OCI-LY1 (cell line): Measurements from ENCODE around the gene RUNX1.
A peak's percentile ranks its signal among the peaks of the same experiment; 100 is the strongest.

Experiments
- H2AFZ ChIP-seq: fragments of 200-600 bp; sonication (generic), shearing (Covaris generic); 2 replicates; pipeline ENCODE4 v1.6.0; 2014; ENCODE audit warnings: antibody characterized with exemption, mild to moderate bottlenecking, low read length
- H3F3A ChIP-seq: fragments of 200-600 bp; sonication (generic), shearing (Covaris generic); 2 replicates; pipeline ENCODE4 v1.6.0; 2014; ENCODE audit warnings: mild to moderate bottlenecking, antibody characterized with exemption, low read length, moderate library complexity; ENCODE audit not compliant: insufficient read depth
- H3K27ac ChIP-seq: fragments of 200-600 bp; sonication (generic); 2 replicates; pipeline ENCODE4 v1.5.1; 2014; ENCODE audit warnings: low read length, mixed run types, mild to moderate bottlenecking, low read depth; ENCODE audit not compliant: poor library complexity, severe bottlenecking
- H3K27me3 ChIP-seq: fragments of 200-600 bp; sonication (generic); 2 replicates; pipeline ENCODE4 v1.6.0; 2014; ENCODE audit warnings: antibody characterized with exemption, mild to moderate bottlenecking, low read length, moderate library complexity; ENCODE audit not compliant: insufficient read depth
- H3K36me3 ChIP-seq: fragments of 200-600 bp; sonication (generic); 2 replicates; pipeline ENCODE4 v1.6.1; 2014; ENCODE audit warnings: mild to moderate bottlenecking, antibody characterized with exemption, low read length, moderate library complexity, mixed read lengths; ENCODE audit not compliant: insufficient read depth
- H3K4me1 ChIP-seq: fragments of 200-600 bp; sonication (generic); 2 replicates; pipeline ENCODE4 v1.5.1; 2014; ENCODE audit warnings: mild to moderate bottlenecking, low read length, moderate library complexity; ENCODE audit not compliant: insufficient read depth, severe bottlenecking
- H3K4me2 ChIP-seq: fragments of 200-600 bp; sonication (generic), shearing (Covaris generic); 2 replicates; pipeline ENCODE4 v1.6.1; 2014; ENCODE audit warnings: low read length
- H3K4me3 ChIP-seq: fragments of 200-600 bp; sonication (generic); 2 replicates; pipeline ENCODE4 v1.5.1; 2014; ENCODE audit warnings: low read length, low read depth, mild to moderate bottlenecking, mixed read lengths; ENCODE audit not compliant: poor library complexity, severe bottlenecking
- H3K79me2 ChIP-seq: fragments of 200-600 bp; shearing (Covaris generic); 2 replicates; pipeline ENCODE4 v1.6.1; 2016; ENCODE audit warnings: mixed run types, low read length, mixed read lengths; ENCODE audit not compliant: insufficient read depth
- H3K9ac ChIP-seq: fragments of 200-600 bp; sonication (generic), shearing (Covaris generic); 2 replicates; pipeline ENCODE4 v1.6.1; 2014; ENCODE audit warnings: mild to moderate bottlenecking, low read length, mixed read lengths
- H3K9me2 ChIP-seq: fragments of 200-600 bp; sonication (generic), shearing (Covaris generic); 2 replicates; pipeline ENCODE4 v1.6.1; 2014; ENCODE audit warnings: low read depth, mild to moderate bottlenecking, low read length, mixed read lengths
- H3K9me3 ChIP-seq: fragments of 200-600 bp; shearing (Covaris generic); 2 replicates; pipeline ENCODE4 v1.6.1; 2014; ENCODE audit warnings: low read length, mixed read lengths
- H4K20me1 ChIP-seq: fragments of 200-600 bp; sonication (generic), shearing (Covaris generic); 2 replicates; pipeline ENCODE4 v1.6.0; 2016; ENCODE audit warnings: mild to moderate bottlenecking, low read length; ENCODE audit not compliant: insufficient read depth
- CTCF ChIP-seq: fragments of 200-600 bp; sonication (generic), shearing (Covaris generic); IDR thresholded peaks from 2 replicates; pipeline ENCODE4 v1.5.1; 2017; ENCODE audit warnings: mild to moderate bottlenecking, antibody characterized with exemption, low read length, moderate library complexity, mixed read lengths
- EZH2 ChIP-seq: fragments of 200-600 bp; sonication (generic), shearing (Covaris generic); IDR thresholded peaks from 2 replicates; pipeline ENCODE4 v1.8.0; 2017; ENCODE audit warnings: borderline replicate concordance, mixed run types, mild to moderate bottlenecking, antibody characterized with exemption, low read length, moderate library complexity, mixed read lengths

RUNX1 gene

GRCh38 chr21:34764715-34765284 is 284.3 kb downstream of the RUNX1 start:
- Histone ChIP-seq H3K4me2 (no peak overlapping the region), H3K36me3 (no peaks in the 10 kb centered on the region), H3F3A (no peaks in the 10 kb centered on the region), H4K20me1 (no peaks in the 10 kb centered on the region), H3K4me3 (no peak overlapping the region), H3K79me2 (no peaks in the 10 kb centered on the region), H3K9me2 (no peaks in the 10 kb centered on the region), H3K9ac (no peak overlapping the region), H3K9me3 (no peaks in the 10 kb centered on the region), H3K4me1 (no peaks in the 10 kb centered on the region), H3K27ac (no peak overlapping the region), H3K27me3 (no peaks in the 10 kb centered on the region), H2AFZ (no peak overlapping the region)
- TF ChIP-seq EZH2 (no peak), CTCF (no peak)

GRCh38 chr21:34762786-34763185 is 286.3 kb downstream of the RUNX1 start:
- Histone ChIP-seq H4K20me1 (no peaks in the 10 kb centered on the region), H3K9me3 (no peaks in the 10 kb centered on the region), H3K4me2 (no peak overlapping the region), H3K9ac (no peak overlapping the region), H3K9me2 (no peaks in the 10 kb centered on the region), H3K27ac (no peak overlapping the region), H3K4me1 (no peaks in the 10 kb centered on the region), H3F3A (no peaks in the 10 kb centered on the region), H3K4me3 (no peak overlapping the region), H3K27me3 (no peaks in the 10 kb centered on the region), H2AFZ (no peak overlapping the region), H3K79me2 (no peaks in the 10 kb centered on the region), H3K36me3 (no peaks in the 10 kb centered on the region)
- TF ChIP-seq EZH2, result no peak
- TF ChIP-seq CTCF, result peak; percentile 10; the same call in 1 of the 2 replicates

GRCh38 chr21:34761758-34762330 is 287.3 kb downstream of the RUNX1 start:
- Histone ChIP-seq H3K9me2 (no peaks in the 10 kb centered on the region), H2AFZ (no peak overlapping the region), H3K4me2 (no peak overlapping the region), H3K4me1 (no peaks in the 10 kb centered on the region), H4K20me1 (no peaks in the 10 kb centered on the region), H3K9ac (no peak overlapping the region), H3K27ac (no peak overlapping the region), H3K27me3 (no peaks in the 10 kb centered on the region), H3K4me3 (no peak overlapping the region), H3K79me2 (no peaks in the 10 kb centered on the region), H3F3A (no peaks in the 10 kb centered on the region), H3K36me3 (no peaks in the 10 kb centered on the region), H3K9me3 (no peaks in the 10 kb centered on the region)
- TF ChIP-seq CTCF (no peak), EZH2 (no peak)
